RWPE2 (cell line): ENCODE results near the gene IFT43.
"Not testable (repeated sequence)": the region's sequence is repeated elsewhere in the genome, so short reads cannot be mapped to it uniquely, and the experiment has no call there.

Source experiments
- ATAC-seq: fragments of 200-7000 bp; cut with Tn5 transposase; 3 replicates; pipeline ENCODE4 v1.9.1; 2021; ENCODE audit warnings: low read depth
- DNase-seq: peaks from one replicate; pipeline ENCODE4 v3.0.0-alpha.2; 2020; ENCODE audit warnings: low spot score
- H3K27ac ChIP-seq: fragments of 450-650 bp; 2 replicates; pipeline ENCODE4 v1.5.1; 2017; ENCODE audit warnings: mild to moderate bottlenecking; ENCODE audit not compliant: poor library complexity, severe bottlenecking
- H3K27me3 ChIP-seq: fragments of 250-450 bp; sonication (Bioruptor Pico); 2 replicates; pipeline ENCODE4 v1.5.1; 2021; ENCODE audit warnings: mild to moderate bottlenecking, moderate library complexity; ENCODE audit not compliant: insufficient read depth, poor library complexity, severe bottlenecking
- H3K36me3 ChIP-seq: fragments of 250-450 bp; sonication (Bioruptor Pico); 2 replicates; pipeline ENCODE4 v1.5.1; 2020; ENCODE audit warnings: low read depth, mild to moderate bottlenecking, moderate library complexity
- H3K4me1 ChIP-seq: fragments of 250-450 bp; sonication (Bioruptor Pico); 2 replicates; pipeline ENCODE4 v1.5.1; 2021; ENCODE audit warnings: mild to moderate bottlenecking, moderate library complexity; ENCODE audit not compliant: insufficient read depth, poor library complexity, severe bottlenecking
- H3K4me3 ChIP-seq: fragments of 250-450 bp; sonication (Bioruptor Pico); 2 replicates; pipeline ENCODE4 v1.5.1; 2021; ENCODE audit warnings: mild to moderate bottlenecking, moderate library complexity; ENCODE audit not compliant: severe bottlenecking
- H3K9me3 ChIP-seq: fragments of 250-450 bp; sonication (Bioruptor Pico); 2 replicates; pipeline ENCODE4 v1.5.1; 2021; ENCODE audit warnings: mild to moderate bottlenecking, moderate library complexity; ENCODE audit not compliant: severe bottlenecking
- TF ChIP-seq, protein P1 (sequence below): fragments of 450-650 bp; IDR thresholded peaks from one replicate; pipeline ENCODE4 v1.5.1; 2017; ENCODE audit warnings: mild to moderate bottlenecking, moderate library complexity; ENCODE audit not compliant: poor library complexity, severe bottlenecking

Gene IFT43

DNA sequence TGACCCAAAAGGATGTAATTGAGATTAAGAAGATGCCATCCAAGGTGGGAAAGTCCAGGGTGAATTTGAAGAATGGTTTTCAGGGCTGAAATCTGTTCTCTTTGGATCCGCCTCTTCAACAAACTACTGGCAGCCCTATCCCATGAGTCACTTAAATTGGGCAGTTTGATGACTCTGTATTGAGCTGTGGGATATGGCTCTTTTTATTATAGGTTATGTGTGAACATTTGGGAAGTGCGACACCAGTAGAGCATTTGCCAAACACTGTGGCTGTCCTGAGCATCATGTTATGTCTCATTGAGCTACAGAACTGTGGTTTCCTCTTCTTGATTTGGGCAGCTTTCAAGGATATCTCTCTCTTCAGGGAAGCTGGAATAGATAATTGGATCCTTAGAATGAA, 22.3 kb downstream of the IFT43 start:
- no peak overlapping the region for H3K4me3 ChIP-seq

GRCh38 chr14:76009627-76010026, 24.1 kb downstream of the IFT43 start:
- H3K9me3 ChIP-seq, H3K27ac ChIP-seq, ATAC-seq: not testable (repeated sequence)

More for the DNA sequence above, 22.3 kb downstream of the IFT43 start:
- peaks cover 5% of the 10 kb centered on the region for H3K9me3 ChIP-seq
- ATAC-seq (0 out of 3 replicates have a peak, but pooled peaks have one; percentile 36), DNase-seq (no peak)
- H3K27me3 ChIP-seq: no peaks in the 10 kb centered on the region
- no peaks in the 10 kb centered on the region for H3K4me1 ChIP-seq
- TF ChIP-seq, protein P1, sequence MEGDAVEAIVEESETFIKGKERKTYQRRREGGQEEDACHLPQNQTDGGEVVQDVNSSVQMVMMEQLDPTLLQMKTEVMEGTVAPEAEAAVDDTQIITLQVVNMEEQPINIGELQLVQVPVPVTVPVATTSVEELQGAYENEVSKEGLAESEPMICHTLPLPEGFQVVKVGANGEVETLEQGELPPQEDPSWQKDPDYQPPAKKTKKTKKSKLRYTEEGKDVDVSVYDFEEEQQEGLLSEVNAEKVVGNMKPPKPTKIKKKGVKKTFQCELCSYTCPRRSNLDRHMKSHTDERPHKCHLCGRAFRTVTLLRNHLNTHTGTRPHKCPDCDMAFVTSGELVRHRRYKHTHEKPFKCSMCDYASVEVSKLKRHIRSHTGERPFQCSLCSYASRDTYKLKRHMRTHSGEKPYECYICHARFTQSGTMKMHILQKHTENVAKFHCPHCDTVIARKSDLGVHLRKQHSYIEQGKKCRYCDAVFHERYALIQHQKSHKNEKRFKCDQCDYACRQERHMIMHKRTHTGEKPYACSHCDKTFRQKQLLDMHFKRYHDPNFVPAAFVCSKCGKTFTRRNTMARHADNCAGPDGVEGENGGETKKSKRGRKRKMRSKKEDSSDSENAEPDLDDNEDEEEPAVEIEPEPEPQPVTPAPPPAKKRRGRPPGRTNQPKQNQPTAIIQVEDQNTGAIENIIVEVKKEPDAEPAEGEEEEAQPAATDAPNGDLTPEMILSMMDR: no peak
- H3K36me3 ChIP-seq: peaks cover 81% of the 10 kb centered on the region
- no peak overlapping the region for H3K27ac ChIP-seq

GRCh38 chr14:76011930-76012329, 26.4 kb downstream of the IFT43 start:
- ATAC-seq: no peak
- Histone ChIP-seq H3K36me3 (peaks cover 77% of the 10 kb centered on the region), H3K4me3 (no peak overlapping the region), H3K4me1 (no peaks in the 10 kb centered on the region), H3K27ac (no peak overlapping the region), H3K9me3 (no peaks in the 10 kb centered on the region), H3K27me3 (no peaks in the 10 kb centered on the region)
- DNase-seq: no peak
- TF ChIP-seq, protein P1: no peak

More at GRCh38 chr14:76009627-76010026, 24.1 kb downstream of the IFT43 start:
- not testable (repeated sequence) for DNase-seq, H3K4me1 ChIP-seq, H3K27me3 ChIP-seq, H3K4me3 ChIP-seq
- peaks cover 82% of the 10 kb centered on the region for H3K36me3 ChIP-seq

DNA sequence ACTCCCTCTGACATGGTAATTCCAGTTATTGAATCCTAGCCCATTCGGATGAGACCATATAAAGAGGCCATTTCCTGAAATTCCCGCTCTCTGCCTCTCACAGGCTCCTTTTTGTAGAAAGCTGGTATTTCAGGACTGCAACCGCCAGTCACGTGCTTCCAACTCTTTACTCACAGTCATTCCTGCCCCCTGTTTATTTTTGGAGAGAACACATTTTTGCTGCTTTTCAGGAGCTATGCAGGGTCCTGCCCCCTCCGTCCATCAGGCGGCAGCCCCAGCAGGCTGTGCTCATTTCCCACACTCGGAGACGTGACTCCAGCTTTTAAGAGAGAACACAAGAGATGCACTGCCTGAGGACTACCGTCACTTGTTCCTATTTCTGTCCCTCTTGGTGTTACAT, 26.8 kb downstream of the IFT43 start:
- Histone ChIP-seq H3K4me3 (no peak overlapping the region), H3K4me1 (no peaks in the 10 kb centered on the region), H3K9me3 (no peaks in the 10 kb centered on the region), H3K27ac (no peak overlapping the region), H3K27me3 (no peaks in the 10 kb centered on the region), H3K36me3 (peaks cover 76% of the 10 kb centered on the region)
- TF ChIP-seq, protein P1: no peak
- DNase-seq (no peak), ATAC-seq (no peak)

DNA sequence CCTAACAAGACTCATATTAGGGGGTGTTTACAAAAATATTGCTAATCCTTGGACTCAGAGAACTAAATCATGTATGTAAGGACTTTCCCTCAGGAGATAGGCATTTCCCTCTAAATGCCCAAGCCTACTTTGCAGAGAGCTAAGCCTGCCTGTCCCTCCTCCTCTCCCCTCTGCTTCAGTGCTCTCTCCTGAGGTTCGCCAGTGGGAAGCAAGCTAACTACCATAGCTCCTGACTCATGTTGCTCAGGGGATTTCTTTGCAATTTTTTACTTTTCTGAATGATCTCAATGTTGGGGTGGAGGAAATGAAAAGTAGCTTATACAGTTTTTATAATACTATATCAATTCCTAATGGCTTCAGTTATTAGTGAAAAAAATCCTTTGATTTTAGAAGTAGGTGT, 29.6 kb downstream of the IFT43 start:
- Histone ChIP-seq H3K4me3 (no peak overlapping the region), H3K4me1 (no peaks in the 10 kb centered on the region), H3K27ac (no peak overlapping the region), H3K27me3 (no peaks in the 10 kb centered on the region), H3K9me3 (peaks cover 6% of the 10 kb centered on the region), H3K36me3 (peaks cover 74% of the 10 kb centered on the region)
- DNase-seq: no peak
- TF ChIP-seq, protein P1: no peak
- no peak for ATAC-seq
